ENCODE data around the gene NIPAL3. TPM values are rescaled to one million over a fixed set of nuclear protein-coding genes. Genes with fewer than 3 reads are reported as not detected.

NIPAL3 gene
- 6.0 to 9.4 TPM (median 7.2 TPM) in 5 replicates for total RNA-seq (2022; extraction: Qiagen RNA extraction; ENCODE audit: low read depth)

GRCh38 chr1:24415334-24415909 is at the start of gene NIPAL3:
Gene NIPAL3 (plus strand): TSS chr1:24415802. CDS start chr1:24419548, 3,746 bp downstream.

GRCh38 chr1:24413350-24414163 is 2.0 kb upstream of the NIPAL3 start, which contains the start of gene STPG1:
Gene STPG1 (minus strand): TSS chr1:24413782. CDS start chr1:24401388, 12,394 bp downstream.

DNA sequence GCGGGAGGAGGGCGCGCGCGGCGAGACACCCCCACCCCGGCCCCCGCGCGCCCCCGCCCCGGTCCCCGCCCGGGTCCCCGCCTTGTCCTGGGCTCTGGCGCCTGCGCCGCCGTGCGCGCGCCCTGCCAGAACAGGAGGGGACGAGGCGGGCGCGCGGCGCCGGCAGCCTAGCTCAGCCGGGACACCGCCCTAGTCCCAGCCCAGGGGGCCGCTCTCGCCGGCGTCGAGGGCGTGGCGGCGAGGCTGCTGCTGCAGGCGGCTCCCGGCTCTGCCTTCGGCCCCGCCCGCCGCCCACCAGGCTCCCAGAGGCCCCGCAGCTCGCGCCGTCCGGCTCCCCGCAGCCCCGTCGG is 87.1 kb downstream of the NIPAL3 start, which contains the start of gene RCAN3:
Gene RCAN3, plus strand, starts transcription at position 128 of the 350 bp plus-strand sequence. CDS start 11,537 bp downstream, outside the sequence.

Other genes starting within 250 kb of the NIPAL3 start
- 0.71 to 1.5 TPM (median 1.2 TPM) in 5 replicates for gene IFNLR1, start 228.5 kb upstream of the NIPAL3 start, total RNA-seq (2022; extraction: Qiagen RNA extraction; ENCODE audit: low read depth)
- 0.52 to 1.3 TPM (median 0.70 TPM) in 5 replicates for gene GRHL3, start 96.4 kb upstream of the NIPAL3 start, total RNA-seq (2022; extraction: Qiagen RNA extraction; ENCODE audit: low read depth)
- 7.1 to 9.2 TPM (median 7.6 TPM) in 5 replicates for gene STPG1, start 2.0 kb upstream of the NIPAL3 start, total RNA-seq (2022; extraction: Qiagen RNA extraction; ENCODE audit: low read depth)
- 9.7 to 14.9 TPM (median 14.5 TPM) in 5 replicates for gene RCAN3, start 87.0 kb downstream of the NIPAL3 start, total RNA-seq (2022; extraction: Qiagen RNA extraction; ENCODE audit: low read depth)
- 0.06 to 0.18 TPM (median 0.13 TPM) in 4 of 5 replicates, not detected in the other for gene NCMAP, start 140.3 kb downstream of the NIPAL3 start, total RNA-seq (2022; extraction: Qiagen RNA extraction; ENCODE audit: low read depth)
- gene SRRM1, start 227.5 kb downstream of the NIPAL3 start, total RNA-seq (2022; extraction: Qiagen RNA extraction; ENCODE audit: low read depth): 35.5 to 67.9 TPM (median 46.9 TPM) in 5 replicates